GM18951 (cell line): Measurements from ENCODE around the gene GMPS.
"Not testable (repeated sequence)": the region's sequence is repeated elsewhere in the genome, so short reads cannot be mapped to it uniquely, and the experiment has no call there.

Source experiments
- POLR2A ChIP-seq: IDR thresholded peaks from 4 replicates; pipeline ENCODE4 v1.6.1; 2011; ENCODE audit warnings: mild to moderate bottlenecking; ENCODE audit not compliant: insufficient read length, insufficient read depth; ENCODE audit errors: extremely low read depth
- in situ Hi-C: fragments of 300-500 bp; cut with MboI; formaldehyde crosslinking; loops from one replicate; pipeline ENCODE4 v1.12.0; 2022; ENCODE audit warnings: low sequenced_read_pairs, mixed read lengths, inconsistent platforms; ENCODE audit not compliant: unreplicated experiment

The GMPS gene

GRCh38 chr3:155861476-155862183 lies 8.8 kb upstream of the GMPS start:
- no peak for TF ChIP-seq POLR2A

GRCh38 chr3:155862290-155862982 lies 8.0 kb upstream of the GMPS start:
- in situ Hi-C loops = not testable (repeated sequence)

More at GRCh38 chr3:155861476-155862183, 8.8 kb upstream of the GMPS start:
- in situ Hi-C loops = no loop called here

GRCh38 chr3:155863072-155863784 lies 7.2 kb upstream of the GMPS start:
- in situ Hi-C loops = no loop called here
- TF ChIP-seq POLR2A = no peak

GRCh38 chr3:155869691-155870090 lies 759 bp upstream of the GMPS start:
- no peak for TF ChIP-seq POLR2A
- in situ Hi-C loops = no loop called here

- TF ChIP-seq POLR2A = peak; percentile 31
- in situ Hi-C loops = no loop called here
Observed at GRCh38 chr3:155870945-155871745, 695 bp downstream of the GMPS start.

- in situ Hi-C loops = no loop called here
- no peak for TF ChIP-seq POLR2A
Observed at GRCh38 chr3:155871746-155872158, 1.3 kb downstream of the GMPS start.

- in situ Hi-C loops = no loop called here
Observed at GRCh38 chr3:155872904-155873646, 2.6 kb downstream of the GMPS start.

GRCh38 chr3:155876037-155876436 lies 5.6 kb downstream of the GMPS start:
- in situ Hi-C loops = no loop called here
- no peak for TF ChIP-seq POLR2A

More at GRCh38 chr3:155872904-155873646, 2.6 kb downstream of the GMPS start:
- TF ChIP-seq POLR2A = no peak

GRCh38 chr3:155876503-155876902 lies 6.1 kb downstream of the GMPS start:
- TF ChIP-seq POLR2A = no peak
- in situ Hi-C loops = no loop called here

GRCh38 chr3:155880286-155880685 lies 9.8 kb downstream of the GMPS start:
- in situ Hi-C loops = no loop called here
- TF ChIP-seq POLR2A = no peak

- in situ Hi-C loops = no loop called here
- TF ChIP-seq POLR2A = no peak
Observed at GRCh38 chr3:155884292-155884691, 13.8 kb downstream of the GMPS start.

- in situ Hi-C loops = no loop called here
- TF ChIP-seq POLR2A = no peak
Observed at GRCh38 chr3:155885292-155885691, 14.8 kb downstream of the GMPS start.

GRCh38 chr3:155886348-155886747 lies 15.9 kb downstream of the GMPS start:
- in situ Hi-C loops = not testable (repeated sequence)
